ENCODE measurements around the gene HMGXB3.

The HMGXB3 gene, protein sequence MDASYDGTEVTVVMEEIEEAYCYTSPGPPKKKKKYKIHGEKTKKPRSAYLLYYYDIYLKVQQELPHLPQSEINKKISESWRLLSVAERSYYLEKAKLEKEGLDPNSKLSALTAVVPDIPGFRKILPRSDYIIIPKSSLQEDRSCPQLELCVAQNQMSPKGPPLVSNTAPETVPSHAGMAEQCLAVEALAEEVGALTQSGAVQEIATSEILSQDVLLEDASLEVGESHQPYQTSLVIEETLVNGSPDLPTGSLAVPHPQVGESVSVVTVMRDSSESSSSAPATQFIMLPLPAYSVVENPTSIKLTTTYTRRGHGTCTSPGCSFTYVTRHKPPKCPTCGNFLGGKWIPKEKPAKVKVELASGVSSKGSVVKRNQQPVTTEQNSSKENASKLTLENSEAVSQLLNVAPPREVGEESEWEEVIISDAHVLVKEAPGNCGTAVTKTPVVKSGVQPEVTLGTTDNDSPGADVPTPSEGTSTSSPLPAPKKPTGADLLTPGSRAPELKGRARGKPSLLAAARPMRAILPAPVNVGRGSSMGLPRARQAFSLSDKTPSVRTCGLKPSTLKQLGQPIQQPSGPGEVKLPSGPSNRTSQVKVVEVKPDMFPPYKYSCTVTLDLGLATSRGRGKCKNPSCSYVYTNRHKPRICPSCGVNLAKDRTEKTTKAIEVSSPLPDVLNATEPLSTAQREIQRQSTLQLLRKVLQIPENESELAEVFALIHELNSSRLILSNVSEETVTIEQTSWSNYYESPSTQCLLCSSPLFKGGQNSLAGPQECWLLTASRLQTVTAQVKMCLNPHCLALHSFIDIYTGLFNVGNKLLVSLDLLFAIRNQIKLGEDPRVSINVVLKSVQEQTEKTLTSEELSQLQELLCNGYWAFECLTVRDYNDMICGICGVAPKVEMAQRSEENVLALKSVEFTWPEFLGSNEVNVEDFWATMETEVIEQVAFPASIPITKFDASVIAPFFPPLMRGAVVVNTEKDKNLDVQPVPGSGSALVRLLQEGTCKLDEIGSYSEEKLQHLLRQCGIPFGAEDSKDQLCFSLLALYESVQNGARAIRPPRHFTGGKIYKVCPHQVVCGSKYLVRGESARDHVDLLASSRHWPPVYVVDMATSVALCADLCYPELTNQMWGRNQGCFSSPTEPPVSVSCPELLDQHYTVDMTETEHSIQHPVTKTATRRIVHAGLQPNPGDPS (N-terminal part only)

DNA sequence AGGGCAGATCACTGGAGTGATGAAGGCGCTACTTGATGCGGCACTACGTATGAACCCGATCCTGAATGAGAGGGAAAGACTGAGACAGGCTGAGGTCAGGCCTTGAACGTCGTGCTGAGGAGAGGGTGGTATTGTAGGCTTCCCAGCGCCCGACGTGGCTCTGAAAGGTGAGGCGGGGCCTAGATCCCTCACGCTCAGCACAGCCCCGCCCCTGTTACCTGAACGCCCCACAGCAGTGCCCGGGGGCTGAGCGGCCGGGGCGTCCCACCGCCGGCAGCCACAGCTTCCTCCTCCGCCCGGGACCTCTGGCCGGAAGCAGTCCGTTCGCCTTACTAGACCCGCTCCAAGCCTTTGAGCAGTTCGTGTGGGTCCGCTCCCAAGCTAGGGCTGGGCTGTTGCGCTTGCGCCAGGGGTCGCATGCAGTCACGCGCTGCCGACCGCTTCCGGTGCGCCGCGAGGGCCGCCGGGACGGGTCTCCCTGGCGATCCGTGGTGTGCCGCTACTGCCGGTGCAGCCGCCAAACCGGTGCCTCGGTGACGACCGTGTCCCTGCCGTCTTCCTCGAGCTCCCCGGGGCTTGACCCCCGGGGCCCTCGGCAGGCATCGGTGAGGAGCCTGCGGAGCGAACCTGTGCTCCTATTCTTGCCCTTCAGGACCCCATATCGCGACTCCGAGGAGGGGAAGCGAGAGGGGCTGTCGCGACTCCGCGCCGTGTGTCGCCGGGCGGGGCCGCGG lies at the start of gene HMGXB3, which contains the start of gene TIGD6:
Gene HMGXB3, plus strand, starts transcription at position 484 of the 734 bp plus-strand sequence. CDS start 4,114 bp downstream, outside the sequence.
Gene TIGD6, minus strand, starts transcription at position 399 of the 734 bp plus-strand sequence. CDS start 4,306 bp downstream, outside the sequence.
- DNase-seq: peak; percentile 84

DNA sequence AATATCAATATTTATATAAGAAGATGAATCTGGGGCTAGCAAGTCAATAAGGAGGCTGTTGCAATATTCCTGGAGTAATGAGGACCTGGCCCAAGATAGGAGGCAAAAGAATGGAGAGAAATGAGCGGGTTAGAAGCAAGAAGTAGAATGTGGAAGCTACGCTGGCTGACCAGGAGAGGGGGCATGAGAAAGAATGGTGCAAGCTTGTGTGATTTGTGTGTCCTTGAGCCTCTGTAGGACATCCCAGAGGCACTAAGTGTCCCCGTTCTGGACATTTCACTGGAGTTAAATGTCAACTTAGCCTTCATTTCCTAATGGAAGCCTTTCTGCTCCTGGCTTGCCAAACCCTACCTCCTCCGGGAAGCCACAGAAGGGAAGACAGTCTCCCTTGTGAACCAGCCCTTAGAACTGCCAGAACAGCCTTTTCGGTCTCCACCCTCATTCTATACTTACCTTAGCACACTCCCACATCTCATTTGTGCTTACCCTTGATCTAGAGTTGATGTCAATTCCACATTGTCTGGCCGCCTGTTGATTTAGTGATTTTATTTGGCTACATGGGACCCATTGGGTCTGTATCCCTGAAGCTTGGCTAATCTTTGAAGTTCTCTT lies 49.3 kb upstream of the HMGXB3 start:
- no peak for DNase-seq

DNA sequence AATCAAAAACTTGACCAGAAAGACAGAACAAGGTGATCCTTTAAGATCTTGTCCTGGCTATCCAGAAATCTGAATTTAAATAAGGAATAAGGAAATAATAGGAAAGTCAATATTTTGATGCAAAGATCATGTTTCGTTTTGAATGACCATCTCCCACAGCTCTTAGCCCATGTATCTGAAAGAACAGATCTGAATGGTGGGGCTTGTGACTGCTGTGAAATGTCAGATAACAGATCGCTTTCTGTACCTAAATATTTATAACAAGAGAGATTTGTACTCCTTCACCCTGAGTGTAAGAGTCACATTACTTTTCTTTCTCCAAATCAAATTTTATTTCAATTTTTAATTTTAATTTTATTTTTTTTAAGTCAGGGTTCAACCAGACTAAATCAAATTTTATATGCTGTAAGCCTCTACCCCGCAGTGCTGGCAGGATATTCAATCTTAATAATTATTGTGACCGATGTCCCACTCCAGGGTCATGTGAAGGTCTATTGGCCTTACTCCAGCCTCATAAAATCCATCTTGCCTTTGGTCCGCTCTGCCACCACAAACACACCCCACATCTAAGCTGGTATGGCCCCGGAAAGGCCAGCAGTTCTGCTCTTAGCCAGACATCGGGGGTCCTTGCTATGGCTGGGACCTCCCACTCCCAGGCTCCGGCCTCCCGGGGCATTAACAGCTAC lies 47.0 kb upstream of the HMGXB3 start:
- DNase-seq: no peak

DNA sequence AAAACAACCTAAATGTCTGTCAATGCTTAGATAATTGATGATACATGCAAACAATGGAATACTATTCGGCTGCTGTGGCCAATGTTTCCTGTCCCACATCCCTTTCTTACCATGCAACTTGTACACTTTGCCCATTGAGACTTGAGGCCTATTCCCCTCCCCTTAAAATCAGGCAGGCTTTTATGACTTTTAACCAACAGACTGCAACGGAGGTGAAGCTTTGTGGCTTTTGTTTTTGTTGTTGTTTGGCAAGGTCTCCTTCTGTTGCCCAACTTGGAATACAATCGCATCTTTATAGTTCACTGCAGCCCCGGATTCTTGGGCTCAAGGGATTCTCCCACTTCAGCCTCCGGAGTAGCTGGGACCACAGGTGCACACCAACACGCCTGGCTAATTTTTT lies 45.7 kb upstream of the HMGXB3 start:
- DNase-seq: no peak

DNA sequence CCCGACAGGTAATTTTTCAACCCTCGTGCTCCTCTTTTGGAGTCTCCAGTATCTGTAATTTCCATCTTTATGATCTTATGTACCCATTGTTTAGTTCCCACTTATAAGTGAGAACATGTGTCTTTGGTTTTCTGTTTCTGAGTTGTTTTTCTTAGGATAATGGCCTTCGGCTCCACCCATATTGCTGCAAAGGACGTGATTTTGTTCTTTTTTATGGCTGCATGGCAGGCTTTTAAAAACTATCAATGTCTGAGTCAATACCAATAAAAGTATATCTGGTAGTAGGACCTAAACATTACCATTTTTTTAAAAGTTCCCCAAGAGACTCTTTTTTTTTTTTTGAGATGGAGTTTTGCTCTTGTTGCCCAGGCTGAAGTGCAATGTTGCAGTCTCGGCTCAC lies 43.9 kb upstream of the HMGXB3 start:
- DNase-seq: no peak

DNA sequence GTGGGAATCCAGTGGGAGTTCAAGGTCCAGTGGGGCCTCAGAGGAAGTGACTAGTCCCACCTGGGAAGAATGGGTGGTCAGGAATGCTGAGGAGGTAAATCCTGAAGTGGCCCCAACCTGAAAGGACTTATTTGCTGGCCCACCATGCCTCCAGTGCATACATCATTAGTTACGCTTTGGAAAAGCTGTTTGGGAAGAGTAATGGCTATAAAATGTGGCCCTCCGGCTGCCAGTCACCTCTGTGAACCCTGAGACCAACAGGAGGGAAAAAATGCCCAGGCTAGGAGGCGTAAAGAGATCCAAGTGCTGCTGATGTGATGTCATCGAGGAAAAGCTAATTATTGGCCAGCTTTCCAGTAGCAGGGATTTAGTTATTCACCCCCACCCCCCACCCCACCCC lies 42.7 kb upstream of the HMGXB3 start:
- no peak for DNase-seq

DNA sequence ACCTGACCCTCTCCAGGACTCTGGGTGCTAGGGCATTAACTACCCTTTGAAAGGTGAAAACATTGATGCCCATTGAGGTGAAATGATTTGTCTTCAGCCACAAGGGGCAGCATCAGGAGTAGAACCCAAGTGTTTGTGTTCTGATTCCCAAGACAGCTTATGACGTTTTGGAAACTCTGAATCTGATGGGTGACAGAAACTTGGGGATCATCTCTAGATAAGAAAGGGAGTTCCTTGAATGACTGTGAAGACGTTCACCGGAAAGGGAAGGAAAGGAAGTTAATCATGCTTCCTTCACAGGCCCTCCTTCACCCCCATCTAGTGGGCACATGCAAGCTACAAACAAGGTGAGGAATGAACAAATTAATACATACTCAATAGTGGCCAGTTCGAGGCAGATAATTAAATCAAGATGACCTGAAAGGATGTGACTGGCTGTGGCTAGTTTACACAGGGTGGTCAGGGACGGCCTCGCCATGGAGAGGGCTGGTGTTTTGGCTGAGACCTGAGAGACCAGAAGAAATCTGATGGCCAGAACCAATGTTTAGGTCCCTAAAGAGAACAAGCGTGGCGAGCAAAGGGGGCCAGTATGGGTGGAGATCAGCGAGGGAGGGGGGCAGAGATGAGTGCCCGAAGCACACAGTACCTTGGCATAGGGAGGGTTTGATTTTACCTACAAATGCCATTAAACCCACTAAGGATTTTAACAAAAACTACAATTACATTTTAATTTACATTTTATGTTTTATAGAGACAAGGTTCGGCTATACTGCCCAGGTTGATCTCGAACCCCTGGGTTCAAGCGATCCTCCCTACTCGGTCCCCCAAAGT lies 40.9 kb upstream of the HMGXB3 start:
- no peak for DNase-seq

DNA sequence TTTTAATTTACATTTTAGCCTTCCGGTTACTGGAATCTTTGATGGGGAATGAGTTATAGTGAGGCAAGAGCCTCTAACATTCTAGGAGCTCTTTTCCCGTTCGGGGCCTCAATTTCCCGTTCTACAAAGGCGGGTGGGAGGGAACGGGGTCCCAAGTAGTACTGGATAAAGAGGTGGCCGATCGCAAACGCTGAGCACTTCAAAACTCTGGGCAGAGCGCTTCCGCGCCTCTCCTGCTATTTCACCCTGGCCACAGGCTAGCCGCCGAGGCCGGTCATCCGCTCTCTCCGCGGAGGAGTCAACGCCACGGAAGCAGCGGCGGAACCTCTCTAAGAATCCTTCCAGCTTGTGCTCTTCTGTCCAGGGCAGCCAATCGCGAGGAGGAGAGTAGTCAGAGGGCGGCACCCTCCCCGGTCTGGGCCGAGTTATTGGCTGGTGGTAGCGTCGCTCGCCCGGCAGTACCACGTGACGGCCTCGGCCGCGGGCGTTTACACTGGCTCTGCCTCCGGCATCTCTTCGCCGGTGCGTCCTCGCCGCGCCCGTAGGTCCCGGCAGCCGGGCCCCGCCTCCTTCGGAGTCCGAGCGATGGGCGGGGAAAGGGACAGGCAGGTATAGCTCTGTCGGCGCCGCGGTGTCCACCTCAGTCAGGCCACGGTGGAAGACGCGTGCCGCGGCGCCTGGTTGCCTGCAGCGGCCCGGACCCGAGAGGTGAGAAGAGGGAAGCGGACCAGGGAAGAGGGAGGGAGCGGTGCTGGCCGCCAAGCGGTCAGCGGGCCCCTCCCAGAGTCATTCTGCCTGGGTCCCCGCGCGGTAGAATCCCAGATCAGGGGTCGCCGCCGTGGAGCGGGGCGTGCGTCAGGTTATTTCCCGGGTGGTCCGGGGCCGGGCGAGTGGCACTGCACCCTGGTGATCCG lies 40.0 kb upstream of the HMGXB3 start, which contains the start of gene SLC26A2:
Gene SLC26A2, plus strand, starts transcription at position 487 of the 914 bp plus-strand sequence. CDS start 16,895 bp downstream, outside the sequence.
- DNase-seq: peak; percentile 97

DNA sequence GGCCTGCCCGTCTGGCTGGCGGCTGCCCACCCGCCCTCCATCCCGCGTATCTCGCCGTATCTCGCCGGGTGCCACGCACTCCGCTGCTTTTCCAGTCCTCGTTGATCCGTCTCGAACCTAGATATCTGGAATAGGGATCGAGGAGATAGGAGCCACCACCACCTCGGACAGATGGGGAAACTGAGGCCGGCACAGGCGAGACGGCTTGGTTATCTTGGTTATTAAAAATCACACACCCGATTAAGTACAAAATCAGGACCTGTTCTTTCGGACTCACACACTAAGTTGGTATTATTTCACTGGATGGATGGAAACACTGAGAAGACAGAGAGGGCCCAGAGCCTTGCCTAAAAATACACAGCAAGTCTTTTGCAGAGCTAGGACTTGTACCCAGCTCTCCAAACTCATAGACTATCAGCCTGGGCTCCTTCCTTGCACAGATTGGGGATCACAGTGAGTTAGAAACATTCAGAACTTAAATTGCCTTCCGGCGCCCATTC lies 39.3 kb upstream of the HMGXB3 start:
- no peak for DNase-seq

DNA sequence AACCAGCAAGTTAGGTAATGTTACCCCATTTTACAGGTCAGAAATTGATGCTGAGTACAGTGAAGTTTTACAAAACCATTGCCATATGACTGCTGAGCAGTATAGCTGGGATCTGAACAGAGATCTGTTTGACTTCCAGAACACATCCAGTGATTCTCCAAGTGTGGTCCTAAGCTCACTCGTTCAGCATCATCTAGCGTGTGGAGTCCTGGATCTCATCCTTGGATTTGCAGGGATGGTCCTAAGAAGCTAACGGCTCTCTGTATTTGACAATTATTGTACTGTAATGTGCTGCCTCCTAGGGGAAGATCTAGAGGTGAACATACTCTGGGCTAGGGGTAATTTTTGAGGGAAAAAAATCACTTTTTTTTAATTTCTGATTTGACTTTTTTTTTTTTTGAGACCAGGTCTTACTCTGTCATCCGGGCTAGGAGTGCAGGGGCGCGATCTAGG lies 38.6 kb upstream of the HMGXB3 start:
- peak; percentile 15 for DNase-seq

DNA sequence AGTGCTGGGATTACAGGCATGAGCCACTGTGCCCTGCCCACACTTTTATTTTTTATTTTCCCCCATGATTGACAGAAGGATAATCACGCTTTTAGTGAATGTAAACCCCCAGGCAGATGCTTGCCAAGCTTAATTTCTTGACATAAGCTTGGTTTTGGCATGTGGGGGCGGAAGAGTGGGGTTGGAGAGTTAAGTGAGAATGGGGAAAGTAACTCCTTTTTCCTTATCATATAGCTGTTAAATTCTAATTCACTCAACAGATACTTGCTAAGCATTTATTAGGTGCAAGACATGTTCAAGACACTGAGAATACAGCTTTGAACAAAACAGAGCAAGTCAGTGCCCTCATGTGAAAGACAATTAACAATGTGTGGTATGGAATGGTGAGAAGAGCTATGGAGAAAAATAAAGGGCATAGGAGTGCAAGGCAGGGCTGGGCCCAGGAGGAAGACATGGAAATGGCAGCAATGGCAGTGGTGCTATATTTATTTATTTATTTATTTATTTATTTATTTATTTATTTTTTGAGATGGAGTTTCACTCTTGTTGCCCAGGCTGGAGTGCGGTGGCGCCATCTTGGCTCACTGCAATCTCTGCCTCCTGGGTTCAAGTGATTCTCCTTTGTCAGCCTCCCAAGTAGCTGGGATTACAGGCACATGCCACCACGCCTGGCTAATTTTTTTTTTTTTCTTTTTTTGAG lies 37.8 kb upstream of the HMGXB3 start:
- no peak for DNase-seq

DNA sequence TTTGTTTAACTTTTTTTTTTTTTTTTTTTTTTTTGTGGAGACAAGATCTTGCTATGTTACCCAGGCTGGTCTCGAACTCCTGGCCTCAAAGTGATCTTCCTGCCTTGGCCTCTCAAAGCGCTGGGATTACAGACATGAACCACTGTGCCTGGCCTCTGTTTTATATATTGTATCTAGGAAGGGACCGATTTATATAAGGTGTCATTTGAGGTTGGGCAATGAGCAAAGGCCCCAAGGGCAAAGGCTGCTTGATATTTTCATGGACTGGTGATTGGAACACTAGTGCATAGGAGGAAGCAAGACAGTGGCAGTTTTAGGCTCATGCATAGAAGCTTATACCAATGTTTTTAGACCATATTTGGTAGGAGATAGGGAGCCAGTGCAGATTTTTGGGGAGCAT lies 36.8 kb upstream of the HMGXB3 start:
- no peak for DNase-seq

DNA sequence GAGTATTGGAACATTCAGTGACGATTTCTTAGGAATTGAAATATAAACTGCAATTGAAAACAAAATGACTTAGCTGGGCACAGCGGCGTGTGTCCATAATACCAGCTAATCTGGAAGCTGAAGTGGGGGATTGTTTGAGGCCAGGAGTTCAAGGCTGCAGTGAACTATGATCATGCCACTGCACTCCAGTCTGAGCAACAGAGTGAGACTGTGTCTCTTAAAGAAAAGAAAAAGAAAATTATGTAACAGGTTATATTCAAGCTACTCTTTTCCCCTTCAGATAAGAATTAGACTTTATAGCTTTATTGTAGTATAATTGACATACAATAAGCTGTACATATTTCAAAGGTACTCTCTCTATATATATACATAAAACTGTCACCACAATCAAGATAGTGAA lies 33.6 kb upstream of the HMGXB3 start:
- no peak for DNase-seq

DNA sequence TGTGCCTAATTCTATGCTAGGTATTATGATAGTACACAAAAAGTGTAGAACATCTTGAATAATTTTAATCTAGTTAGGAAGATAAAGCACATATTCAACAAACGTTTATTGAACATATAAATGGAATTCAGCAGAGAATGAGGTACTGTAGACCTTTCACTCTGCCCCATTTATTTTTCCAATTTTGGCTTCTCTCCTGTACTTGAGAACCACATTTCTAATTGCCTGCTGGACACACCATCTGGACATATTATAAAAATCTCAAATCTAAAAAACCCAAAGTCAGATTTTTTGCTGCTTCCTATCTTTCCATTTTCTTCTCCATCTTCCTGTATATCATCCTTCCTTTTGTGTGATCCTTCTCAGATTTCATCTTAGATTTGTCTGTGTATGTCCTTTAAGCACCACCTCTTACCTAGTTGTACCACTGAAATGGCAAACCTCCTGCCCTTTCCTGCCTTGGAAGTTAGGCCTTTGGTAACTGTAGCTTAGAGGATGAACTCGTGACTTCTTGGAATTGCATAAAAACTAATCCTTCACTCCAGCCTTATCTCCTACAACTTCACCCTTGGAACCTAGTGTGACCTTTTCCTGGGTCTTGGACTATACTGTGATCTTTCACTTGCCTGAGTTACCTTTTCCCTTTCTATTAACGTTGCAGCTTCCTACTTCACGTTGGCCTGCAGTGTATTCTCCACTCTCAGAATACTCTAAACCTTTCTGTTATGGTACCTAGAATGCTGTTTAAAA lies 31.2 kb upstream of the HMGXB3 start:
- DNase-seq: no peak

DNA sequence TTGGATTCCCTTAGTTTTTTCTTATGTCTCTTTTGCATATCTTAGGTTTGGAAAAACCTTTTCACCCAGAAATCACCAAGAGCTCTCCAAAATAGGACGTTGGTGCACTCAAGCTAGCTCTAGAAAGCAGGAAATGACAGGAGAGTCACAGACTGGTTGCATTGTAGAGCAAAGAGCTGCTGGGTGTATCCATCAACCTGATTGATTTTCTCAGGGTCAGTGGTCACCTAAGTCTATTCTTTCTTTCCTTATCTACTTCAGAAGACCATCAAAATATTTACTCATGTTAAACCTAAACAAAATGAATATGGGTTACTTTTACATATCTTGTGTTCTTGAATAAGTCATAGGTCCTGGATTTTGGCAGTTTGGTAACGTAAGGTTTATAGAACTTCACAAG lies 25.1 kb upstream of the HMGXB3 start:
- no peak for DNase-seq

DNA sequence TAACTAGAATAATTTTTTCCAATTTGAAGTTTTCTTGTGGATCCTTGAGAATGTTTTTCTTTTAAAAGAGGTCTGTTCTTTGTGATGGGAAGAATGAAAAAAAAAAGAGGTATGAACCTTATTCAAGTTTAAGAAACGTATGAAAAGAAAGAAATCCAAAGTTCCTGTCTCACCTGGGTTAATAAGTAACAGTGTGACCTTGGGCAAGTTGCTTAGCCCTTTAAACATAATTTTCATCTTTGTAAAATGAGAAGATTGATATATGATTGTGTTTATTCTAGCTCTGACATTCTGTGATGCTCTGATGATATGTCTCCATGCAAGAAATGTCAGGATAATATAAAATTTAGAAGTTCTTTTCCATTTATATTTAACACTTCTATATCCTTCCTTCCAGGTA lies 20.6 kb upstream of the HMGXB3 start:
- DNase-seq: no peak

DNA sequence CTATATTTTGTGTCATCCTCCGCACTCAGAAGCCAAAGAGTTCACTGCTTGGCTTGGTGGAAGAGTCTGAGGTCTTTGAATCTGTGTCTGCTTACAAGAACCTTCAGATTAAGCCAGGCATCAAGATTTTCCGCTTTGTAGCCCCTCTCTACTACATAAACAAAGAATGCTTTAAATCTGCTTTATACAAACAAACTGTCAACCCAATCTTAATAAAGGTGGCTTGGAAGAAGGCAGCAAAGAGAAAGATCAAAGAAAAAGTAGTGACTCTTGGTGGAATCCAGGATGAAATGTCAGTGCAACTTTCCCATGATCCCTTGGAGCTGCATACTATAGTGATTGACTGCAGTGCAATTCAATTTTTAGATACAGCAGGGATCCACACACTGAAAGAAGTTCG lies 19.3 kb upstream of the HMGXB3 start:
- DNase-seq: no peak

All from NCI-H526 treated with DMSO at 0.1 percent for 48 hours (cell line).